CD4-positive, alpha-beta T cell (primary cell): ENCODE results near the gene VASH2. TPM values are rescaled to one million over a fixed set of nuclear protein-coding genes. Genes with fewer than 3 reads are reported as not detected.

ENCODE experiments used
- ATAC-seq: fragments of 200-7000 bp; cut with Tn5 transposase; one replicate; pipeline ENCODE4 v1.10.0; 2022; ENCODE audit warnings: mild to moderate bottlenecking; ENCODE audit not compliant: poor library complexity
- CTCF ChIA-PET: fragments of 350-600 bp; sonication (Branson Sonifier 250); formaldehyde crosslinking; loops from one replicate; lab custom pipeline; 2021; ENCODE audit warnings: antibody characterized with exemption, inconsistent platforms; lab: Charles Lee
- POLR2A ChIA-PET: fragments of 350-600 bp; sonication (Branson Sonifier 250); formaldehyde crosslinking; loops from one replicate; lab custom pipeline; 2021; ENCODE audit warnings: antibody characterized with exemption, inconsistent platforms; lab: Charles Lee
- DNase-seq, 14 experiments: peaks; one replicate each; pipeline ENCODE4 v3.0.0-alpha.2; 2013 to 2020; ENCODE audit warnings: mixed read lengths in 2 of 14
- H3K27ac ChIP-seq, 2 donors: one replicate each; pipeline versions ENCODE4 v1.5.1 to v1.7.0; 2013; ENCODE audit warnings: low read length in 2 of 2, low read depth in 1 of 2, mild to moderate bottlenecking in 1 of 2
- H3K27me3 ChIP-seq, 2 experiments: 1 replicate in 1 of 2; 2 replicates in 1 of 2; pipeline versions ENCODE4 v1.6.1 to v1.7.0; 2013; ENCODE audit warnings: low read length in 2 of 2, control low read depth in 1 of 2, mild to moderate bottlenecking in 1 of 2, moderate library complexity in 1 of 2; ENCODE audit not compliant: insufficient read depth in 2 of 2, control insufficient read depth in 1 of 2
- H3K36me3 ChIP-seq: one replicate; pipeline ENCODE4 v1.6.1; 2013; ENCODE audit warnings: low read length, control low read depth; ENCODE audit not compliant: insufficient read depth
- H3K4me1 ChIP-seq: one replicate; pipeline ENCODE4 v1.6.1; 2013; ENCODE audit warnings: low read length, control low read depth; ENCODE audit not compliant: insufficient read depth
- H3K4me3 ChIP-seq: one replicate; pipeline ENCODE4 v1.5.1; 2013; ENCODE audit warnings: mild to moderate bottlenecking, low read length, moderate library complexity
- H3K9me3 ChIP-seq, 2 experiments: 1 replicate in 1 of 2; 2 replicates in 1 of 2; pipeline versions ENCODE4 v1.6.1 to v1.7.0; 2013; ENCODE audit warnings: low read length in 2 of 2, mild to moderate bottlenecking in 2 of 2, control low read depth in 1 of 2, moderate library complexity in 1 of 2; ENCODE audit not compliant: control insufficient read depth in 1 of 2, insufficient read depth in 1 of 2
- H3K27ac Mint-ChIP-seq: one replicate; pipeline ENCODE4 v1.8.0; 2020; ENCODE audit warnings: mixed read lengths
- H3K27me3 Mint-ChIP-seq: one replicate; pipeline ENCODE4 v1.8.0; 2021; ENCODE audit warnings: mixed read lengths
- H3K36me3 Mint-ChIP-seq: one replicate; pipeline ENCODE4 v1.8.0; 2021; ENCODE audit warnings: low read depth, mixed read lengths
- H3K4me1 Mint-ChIP-seq: one replicate; pipeline ENCODE4 v1.8.0; 2021; ENCODE audit warnings: low read depth, mixed read lengths
- H3K4me3 Mint-ChIP-seq: one replicate; pipeline ENCODE4 v1.8.0; 2020; ENCODE audit warnings: mild to moderate bottlenecking, mixed read lengths
- H3K9me3 Mint-ChIP-seq: one replicate; pipeline ENCODE4 v1.8.0; 2020; ENCODE audit warnings: mixed read lengths
- intact Hi-C, 2 experiments: fragments of 100-400 bp; cut with DNase I in 1 of 2; cut with micrococcal nuclease in 1 of 2; formaldehyde crosslinking; loops; one replicate each; pipeline versions ENCODE4 v1.15.1 to v1.9.0; 2023 to 2025; cut with DNase I, micrococcal nuclease
- total RNA-seq, 174 experiments: library from RNA in 2 of 174; stranded (reverse) in 2 of 174; gene quantifications; one replicate each; pipeline ENCODE4 v1.2.3 and lab custom pipeline; 2021 to 2026
- TF ChIP-seq, protein P1 (sequence below): fragments of 200-600 bp; IDR thresholded peaks from one replicate; pipeline ENCODE4 v1.8.0; 2022; ENCODE audit warnings: antibody characterized with exemption, mild to moderate bottlenecking

VASH2 gene
- total RNA-seq, 2 experiments from 2014 or later: 0.11 to 0.17 TPM

GRCh38 chr1:212994926-212995325 lies 44.6 kb downstream of the VASH2 start:
- ChIA-PET CTCF (interaction anchor here (1.2 to 2.5 kb wide), 4 partner anchors 8 to 518 kb away, joined by 4 to 9 read pairs (median 6); no protein-coding TSS in a partner anchor), POLR2A (interaction anchor here (0.7 to 1.6 kb wide), 2 partner anchors 180 to 329 kb away, joined by 4 read pairs; no protein-coding TSS in a partner anchor)
- Mint-ChIP-seq H3K9me3 (no peaks in the 10 kb centered on the region), H3K27ac (no peak overlapping the region), H3K36me3 (peaks cover 61% of the 10 kb centered on the region), H3K4me1 (peaks cover 8% of the 10 kb centered on the region), H3K27me3 (no peaks in the 10 kb centered on the region), H3K4me3 (no peak overlapping the region)
- H3K4me3 ChIP-seq: no peak overlapping the region
- TF ChIP-seq, protein P1, sequence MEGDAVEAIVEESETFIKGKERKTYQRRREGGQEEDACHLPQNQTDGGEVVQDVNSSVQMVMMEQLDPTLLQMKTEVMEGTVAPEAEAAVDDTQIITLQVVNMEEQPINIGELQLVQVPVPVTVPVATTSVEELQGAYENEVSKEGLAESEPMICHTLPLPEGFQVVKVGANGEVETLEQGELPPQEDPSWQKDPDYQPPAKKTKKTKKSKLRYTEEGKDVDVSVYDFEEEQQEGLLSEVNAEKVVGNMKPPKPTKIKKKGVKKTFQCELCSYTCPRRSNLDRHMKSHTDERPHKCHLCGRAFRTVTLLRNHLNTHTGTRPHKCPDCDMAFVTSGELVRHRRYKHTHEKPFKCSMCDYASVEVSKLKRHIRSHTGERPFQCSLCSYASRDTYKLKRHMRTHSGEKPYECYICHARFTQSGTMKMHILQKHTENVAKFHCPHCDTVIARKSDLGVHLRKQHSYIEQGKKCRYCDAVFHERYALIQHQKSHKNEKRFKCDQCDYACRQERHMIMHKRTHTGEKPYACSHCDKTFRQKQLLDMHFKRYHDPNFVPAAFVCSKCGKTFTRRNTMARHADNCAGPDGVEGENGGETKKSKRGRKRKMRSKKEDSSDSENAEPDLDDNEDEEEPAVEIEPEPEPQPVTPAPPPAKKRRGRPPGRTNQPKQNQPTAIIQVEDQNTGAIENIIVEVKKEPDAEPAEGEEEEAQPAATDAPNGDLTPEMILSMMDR: no peak
- DNase-seq: no peak
- intact Hi-C loops: loop anchor here (1.0 to 5.0 kb wide), 7 partner anchors 20 to 538 kb away; partner anchors contain the start of gene ANGEL2 (in 1 of the 2)
- ATAC-seq: no peak
- H3K27me3 ChIP-seq: no peaks in the 10 kb centered on the region
- peaks cover 48% of the 10 kb centered on the region for H3K36me3 ChIP-seq
- H3K9me3 ChIP-seq: no peaks in the 10 kb centered on the region
- no peak overlapping the region for H3K27ac ChIP-seq
- H3K4me1 ChIP-seq: no peaks in the 10 kb centered on the region

DNA sequence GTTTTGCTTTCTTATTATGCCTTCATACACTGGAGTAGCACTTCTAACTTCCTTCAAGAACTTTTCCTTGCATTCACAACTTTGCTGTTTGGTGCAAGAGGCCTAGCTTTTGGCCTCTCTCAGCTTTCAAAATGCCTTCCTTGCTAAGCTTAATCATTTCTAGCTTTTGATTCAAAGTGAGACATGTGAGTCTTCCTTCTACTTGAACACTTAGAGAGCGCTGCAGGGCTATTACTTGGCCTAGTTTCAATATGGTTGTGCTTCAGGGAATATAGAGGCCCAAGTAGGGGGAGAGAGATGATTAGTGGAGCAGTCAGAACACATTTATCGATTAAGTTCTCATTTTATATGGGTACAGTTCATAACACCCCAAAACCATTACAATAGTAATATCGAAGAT lies 52.9 kb downstream of the VASH2 start:
- Histone ChIP-seq H3K36me3 (peaks cover 55% of the 10 kb centered on the region), H3K27me3 (no peaks in the 10 kb centered on the region), H3K4me1 (no peaks in the 10 kb centered on the region), H3K9me3 (no peaks in the 10 kb centered on the region), H3K27ac (no peak overlapping the region), H3K4me3 (no peak overlapping the region)
- no peak for DNase-seq
- Mint-ChIP-seq H3K9me3 (no peaks in the 10 kb centered on the region), H3K27me3 (no peaks in the 10 kb centered on the region), H3K4me3 (no peak overlapping the region), H3K36me3 (peaks cover 73% of the 10 kb centered on the region), H3K4me1 (no peaks in the 10 kb centered on the region), H3K27ac (no peak overlapping the region)
- no peak for ATAC-seq
- TF ChIP-seq, protein P1: no peak
- ChIA-PET POLR2A (interaction anchor here (1.5 kb wide), 1 partner anchor 9 kb away, joined by 3 read pairs; no protein-coding TSS in a partner anchor), CTCF (no interaction called here)
- intact Hi-C loops: no loop called here

DNA sequence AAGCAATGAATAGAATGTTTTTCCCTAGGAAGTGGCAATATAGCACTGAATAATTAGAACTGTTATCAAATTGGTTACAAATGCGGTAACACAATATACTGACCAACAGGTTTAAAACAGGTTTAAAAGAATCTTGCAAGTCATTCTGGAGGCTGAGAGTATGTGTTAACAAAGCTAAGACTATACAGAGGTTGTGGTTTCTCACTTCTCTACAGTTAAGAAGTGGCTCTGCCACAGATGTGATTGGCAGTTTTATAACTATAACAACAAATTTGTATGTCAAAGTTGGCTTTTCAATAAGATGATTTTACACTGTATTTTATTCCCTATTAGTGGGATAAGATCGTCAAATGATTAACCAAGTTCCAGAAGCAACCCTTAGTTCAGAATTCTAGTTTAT lies 58.2 kb downstream of the VASH2 start:
- Histone ChIP-seq H3K4me3 (no peak overlapping the region), H3K4me1 (no peaks in the 10 kb centered on the region), H3K27me3 (no peaks in the 10 kb centered on the region), H3K27ac (no peak overlapping the region), H3K36me3 (peaks cover 68% of the 10 kb centered on the region), H3K9me3 (no peaks in the 10 kb centered on the region)
- ChIA-PET CTCF (no interaction called here), POLR2A (no interaction called here)
- Mint-ChIP-seq H3K27ac (no peak overlapping the region), H3K9me3 (no peaks in the 10 kb centered on the region), H3K4me1 (peaks cover 34% of the 10 kb centered on the region), H3K27me3 (no peaks in the 10 kb centered on the region), H3K4me3 (no peak overlapping the region), H3K36me3 (peaks cover 81% of the 10 kb centered on the region)
- intact Hi-C loops: no loop called here
- TF ChIP-seq, protein P1: no peak
- ATAC-seq (no peak), DNase-seq (peak in 1 of 14 experiments; percentile 32)
